K562 treated with DMSO at 1 percent for 48 hours (cell line): Measurements from ENCODE around the gene UBE2L5. TPM values are rescaled to one million over a fixed set of nuclear protein-coding genes. Genes with fewer than 3 reads are reported as not detected.

ENCODE experiments used
- total RNA-seq: library from RNA; unstranded; fragments of 300-600 nt; gene quantifications from 2 replicates; pipeline ENCODE4 v1.2.3, GENCODE V29; 2022; ENCODE audit warnings: low replicate concordance; ENCODE audit errors: extremely low read depth

Gene UBE2L5
- not detected in 2 replicates for total RNA-seq

DNA sequence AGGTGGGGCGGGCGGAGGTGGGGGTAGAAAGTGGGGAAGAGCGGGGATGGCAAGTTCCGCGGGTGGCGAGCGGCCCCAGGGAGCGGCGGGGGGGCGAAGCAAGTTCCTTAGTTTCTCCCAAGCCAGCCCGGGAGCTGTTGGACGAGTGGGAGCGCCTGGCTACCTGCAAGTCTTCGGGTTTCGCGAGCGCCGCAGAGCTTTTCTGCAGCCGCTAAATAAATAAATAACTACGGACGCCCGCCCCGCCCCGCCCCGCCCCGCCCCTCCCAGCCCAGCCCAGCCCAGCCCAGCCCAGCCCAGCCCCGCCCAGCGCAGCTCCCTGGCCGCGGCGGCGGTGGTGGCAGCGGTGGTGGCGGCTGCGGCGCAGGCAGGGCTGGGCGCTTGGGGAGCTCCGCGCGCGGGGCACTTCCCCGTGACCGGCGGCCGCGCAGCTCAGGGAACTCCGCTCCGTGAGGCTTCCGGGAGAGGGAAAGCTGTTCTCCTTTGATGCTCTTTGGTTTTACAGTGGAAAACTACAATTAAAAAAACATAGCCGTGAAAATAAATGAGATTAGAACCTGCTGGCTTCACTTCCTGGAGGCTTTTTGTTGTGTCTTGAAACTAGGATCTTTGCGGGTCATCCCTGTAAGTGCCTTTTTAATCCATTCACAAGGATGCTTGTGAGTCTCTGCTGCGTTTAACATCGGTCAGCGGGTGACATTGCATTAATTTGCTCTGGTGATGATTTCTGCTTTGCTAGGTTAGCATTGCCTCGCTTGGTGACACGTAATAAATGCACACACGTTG lies at the start of gene UBE2L5:
UBE2L5 (plus strand) TSS at position 440 of the 786 bp plus-strand sequence. CDS start 5,498 bp downstream, outside the sequence.

GRCh38 chr13:30465593-30466357 lies 43.5 kb downstream of the UBE2L5 start, which contains the start of gene HMGB1:
Gene HMGB1 (minus strand): TSS chr13:30465936. CDS start chr13:30463680, 2,256 bp downstream.

Other genes with a start within 250 kb of the UBE2L5 start
- not detected in 2 replicates for gene KATNAL1, start 114.9 kb upstream of the UBE2L5 start, total RNA-seq
- not detected in 2 replicates for gene HMGB1, start 43.4 kb downstream of the UBE2L5 start, total RNA-seq
- not detected in 2 replicates for gene USPL1, start 195.4 kb downstream of the UBE2L5 start, total RNA-seq